Prostate gland (tissue), 2 donors: Measurements from ENCODE around the gene P2RY8. TPM values are rescaled to one million over a fixed set of nuclear protein-coding genes. Genes with fewer than 3 reads are reported as not detected.
A peak's percentile ranks its signal among the peaks of the same experiment; 100 is the strongest.

ENCODE experiments used
- DNase-seq: peaks from one replicate; pipeline ENCODE4 v3.0.0-alpha.2; 2019; ENCODE audit warnings: low spot score
- H3K27ac ChIP-seq, 2 donors: fragments of 200-600 bp; sonication (generic); 2 replicates each; pipeline ENCODE4 v1.5.1; 2017 to 2019
- H3K27me3 ChIP-seq: fragments of 200-600 bp; sonication (generic); replicated peaks from 2 replicates; pipeline ENCODE4 v1.5.1; 2019; ENCODE audit not compliant: insufficient read depth
- H3K36me3 ChIP-seq, 2 donors: fragments of 200-600 bp; sonication (generic); 1 replicate in 1 of 2; 2 replicates in 1 of 2; pipeline versions ENCODE4 v1.5.1 to v1.8.1; 2017 to 2019
- H3K4me1 ChIP-seq: fragments of 200-600 bp; sonication (generic); replicated peaks from 2 replicates; pipeline ENCODE4 v1.5.1; 2019
- H3K4me3 ChIP-seq, 2 donors: fragments of 200-600 bp; sonication (generic); 2 replicates each; pipeline ENCODE4 v1.5.1; 2017 to 2019
- H3K9me3 ChIP-seq: fragments of 200-600 bp; sonication (generic); 2 replicates; pipeline ENCODE4 v1.5.1; 2017
- CTCF ChIP-seq, 4 experiments: fragments of 200-600 bp in 2 of 4; fragments of 450-650 bp in 2 of 4; sonication (generic) in 2 of 4; IDR thresholded peaks; 1 replicate in 3 of 4; 2 replicates in 1 of 4; pipeline ENCODE4 v1.5.1; 2016 to 2019; ENCODE audit warnings: antibody characterized with exemption in 4 of 4, mild to moderate bottlenecking in 2 of 4, moderate library complexity in 2 of 4
- POLR2A ChIP-seq: fragments of 450-650 bp; IDR thresholded peaks from one replicate; pipeline ENCODE4 v1.6.1; 2016; ENCODE audit warnings: antibody characterized with exemption, mild to moderate bottlenecking
- POLR2AphosphoS5 ChIP-seq: sonication (generic); formaldehyde crosslinking; IDR thresholded peaks from one replicate; pipeline ENCODE4 v1.6.1; 2017; ENCODE audit warnings: antibody characterized with exemption
- WGBS: methylation state at CpG from one replicate; pipeline ENCODE4 v1.1.5; 2018; 5-methylcytosine and 5-hydroxymethylcytosine counted together
- intact Hi-C: fragments of 100-400 bp; cut with DNase I; formaldehyde crosslinking; loops from one replicate; pipeline ENCODE4 v1.14.2; 2022
- total RNA-seq, 2 donors: library from RNA; depleted of rRNA; stranded (reverse); fragments of >200 nt; gene quantifications; one replicate each; pipeline ENCODE4 v1.1.0, GENCODE V29; 2016

Gene P2RY8
- total RNA-seq, 2 donors from 2014 or later: 0.59 to 1.8 TPM

GRCh38 chrX:1453395-1453783 is 83.6 kb downstream of the P2RY8 start:
- peaks cover 9% of the 10 kb centered on the region for H3K4me1 ChIP-seq
- intact Hi-C loops: loop anchor here (2.0 to 10.0 kb wide), 4 partner anchors 61 to 1171 kb away; partner anchors contain the start of genes AKAP17A and SLC25A6
- 3% methylated on average over 26 of the region's 34 CpGs for WGBS
- H3K4me3 ChIP-seq: peak overlapping the region; percentile 38 to 62
- no peaks in the 10 kb centered on the region for H3K9me3 ChIP-seq
- peak overlapping the region; percentile 75 to 89 for H3K27ac ChIP-seq
- H3K36me3 ChIP-seq: no peaks in the 10 kb centered on the region
- H3K27me3 ChIP-seq: no peaks in the 10 kb centered on the region
- DNase-seq: no peak
- TF ChIP-seq CTCF (IDR thresholded peaks at IDR 0.05) (no peak), POLR2AphosphoS5 (no peak), POLR2A (no peak)

GRCh38 chrX:1452516-1453394 is 84.2 kb downstream of the P2RY8 start, which contains the start of gene ASMTL:
Gene ASMTL, minus strand, starts transcription at chrX:1452909. Its CDS starts 69 bp downstream, at chrX:1452840.
- TF ChIP-seq POLR2AphosphoS5: peak; percentile 78
- TF ChIP-seq CTCF (IDR thresholded peaks at IDR 0.05): peak in 1 of 4 experiments; percentile 23
- TF ChIP-seq POLR2A: peak; percentile 90
- intact Hi-C loops: loop anchor here (2.0 to 10.0 kb wide), 4 partner anchors 60 to 1172 kb away; partner anchors contain the start of genes AKAP17A and SLC25A6
- under 1% methylated on average over 76 of the region's 76 CpGs for WGBS

GRCh38 chrX:1451661-1452515 is 85.1 kb downstream of the P2RY8 start:
- peak overlapping the region; percentile 75 to 89 for H3K27ac ChIP-seq
- no peaks in the 10 kb centered on the region for H3K36me3 ChIP-seq
- peaks cover 9% of the 10 kb centered on the region for H3K4me1 ChIP-seq
- no peaks in the 10 kb centered on the region for H3K9me3 ChIP-seq
- intact Hi-C loops: loop anchor here (2.0 to 10.0 kb wide), 4 partner anchors 59 to 1173 kb away; partner anchors contain the start of genes AKAP17A and SLC25A6
- WGBS: 26% methylated on average over 23 of the region's 23 CpGs
- TF ChIP-seq CTCF (IDR thresholded peaks at IDR 0.05): no peak
- TF ChIP-seq POLR2AphosphoS5: no peak
- no peak for TF ChIP-seq POLR2A
- no peaks in the 10 kb centered on the region for H3K27me3 ChIP-seq
- no peak for DNase-seq
- H3K4me3 ChIP-seq: peak overlapping the region; percentile 84 to 96

More at GRCh38 chrX:1452516-1453394, 84.2 kb downstream of the P2RY8 start, which contains the start of gene ASMTL:
- H3K27me3 ChIP-seq: no peaks in the 10 kb centered on the region
- peak within 1 kb of the TSS; percentile 84 to 96 for H3K4me3 ChIP-seq
- H3K36me3 ChIP-seq: no peaks in the 10 kb centered on the region
- H3K9me3 ChIP-seq: no peaks in the 10 kb centered on the region
- DNase-seq: peak; percentile 100
- H3K4me1 ChIP-seq: peaks cover 9% of the 10 kb centered on the region
- peak within 1 kb of the TSS; percentile 75 to 89 for H3K27ac ChIP-seq

GRCh38 chrX:1451251-1451660 is 85.7 kb downstream of the P2RY8 start:
- intact Hi-C loops: loop anchor here (5.0 to 10.0 kb wide), 3 partner anchors 141 to 1174 kb away; partner anchors contain the start of gene AKAP17A
- Histone ChIP-seq H3K27me3 (no peaks in the 10 kb centered on the region), H3K4me1 (peaks cover 9% of the 10 kb centered on the region), H3K4me3 (peak overlapping the region in 1 of 2 donors; percentile 84), H3K9me3 (no peaks in the 10 kb centered on the region), H3K27ac (peak overlapping the region in 1 of 2 donors; percentile 89), H3K36me3 (no peaks in the 10 kb centered on the region)
- DNase-seq: no peak
- WGBS: 88% methylated on average over 6 of the region's 6 CpGs
- TF ChIP-seq POLR2A: no peak
- TF ChIP-seq CTCF (IDR thresholded peaks at IDR 0.05): no peak
- TF ChIP-seq POLR2AphosphoS5: no peak
